Measurements from ENCODE around the gene MAP3K7.

Gene MAP3K7

GRCh38 chr6:90541221-90541620 lies 45.7 kb downstream of the MAP3K7 start:
- Histone ChIP-seq H3K79me2 (ENCODE audit: insufficient read depth, low read length) (no peaks in the 10 kb centered on the region), H3K4me3 (ENCODE audit: low read length, poor library complexity, severe bottlenecking) (no peak overlapping the region), H3K9me2 (replicated peaks; ENCODE audit: low read depth, low read length) (no peaks in the 10 kb centered on the region), H2AFZ (ENCODE audit: low read length) (no peak overlapping the region), H3K36me3 (ENCODE audit: insufficient read depth, low read length) (peaks cover 30% of the 10 kb centered on the region; the same call in 1 of the 2 replicates), H3K4me2 (ENCODE audit: low read depth, low read length, poor library complexity, severe bottlenecking) (no peak overlapping the region), H3K4me1 (ENCODE audit: insufficient read depth, low read length, poor library complexity, severe bottlenecking) (no peaks in the 10 kb centered on the region), H3K27me3 (ENCODE audit: insufficient read depth, low read length, poor library complexity, severe bottlenecking) (no peaks in the 10 kb centered on the region), H4K20me1 (ENCODE audit: insufficient read depth, low read length, poor library complexity, severe bottlenecking) (no peaks in the 10 kb centered on the region), H3F3A (ENCODE audit: low read depth) (no peaks in the 10 kb centered on the region), H3K9ac (ENCODE audit: low read depth, low read length, poor library complexity, severe bottlenecking) (no peak overlapping the region), H3K9me3 (ENCODE audit: insufficient read depth, low read depth, low read length) (no peaks in the 10 kb centered on the region)
- TF ChIP-seq EZH2phosphoT487 (IDR thresholded peaks at IDR 0.05; ENCODE audit: borderline replicate concordance) (no peak), CTCF (conservative IDR thresholded peaks at IDR 0.05; ENCODE audit: low read length) (no peak)

DNA sequence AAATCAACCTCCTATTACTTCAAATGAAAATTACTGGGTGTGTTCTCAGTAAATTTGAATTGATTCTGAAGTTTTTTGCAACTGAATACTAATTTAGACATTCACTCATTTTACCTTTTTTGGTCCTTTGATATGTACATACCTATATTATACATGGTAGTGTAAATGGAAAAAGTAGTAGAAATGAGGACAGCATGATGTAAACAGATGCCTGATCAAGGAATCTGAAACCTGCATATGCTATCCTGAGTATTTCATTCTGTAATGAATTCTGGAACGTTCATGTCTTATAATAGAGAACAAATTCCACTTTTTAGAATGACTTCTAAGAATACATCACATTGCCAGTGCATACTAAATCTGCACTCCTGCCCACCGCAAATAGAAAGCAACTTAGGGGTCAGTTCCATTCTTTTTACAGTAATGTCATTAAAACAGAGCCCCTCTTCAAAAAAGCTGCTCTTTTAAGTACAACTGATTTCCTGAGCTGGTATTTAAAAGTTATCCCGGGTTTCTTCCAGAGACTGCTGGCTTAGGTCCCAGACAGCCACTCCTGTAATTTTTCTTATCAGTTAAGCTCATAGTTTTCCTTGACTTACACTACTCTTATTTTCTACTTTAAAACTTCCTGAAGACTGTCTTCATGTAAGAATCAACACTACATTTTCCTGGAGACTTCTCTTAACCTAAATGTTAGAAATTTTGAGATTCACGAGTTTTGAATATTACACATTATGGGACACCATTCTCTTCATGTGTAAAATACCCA lies 48.4 kb downstream of the MAP3K7 start:
- no peak overlapping the region for H3K4me3 ChIP-seq (ENCODE audit: low read length, poor library complexity, severe bottlenecking)
- no peaks in the 10 kb centered on the region for H3K9me2 ChIP-seq (replicated peaks; ENCODE audit: low read depth, low read length)
- H3K4me2 ChIP-seq (ENCODE audit: low read depth, low read length, poor library complexity, severe bottlenecking), result no peak overlapping the region
- H3F3A ChIP-seq (ENCODE audit: low read depth), result no peaks in the 10 kb centered on the region
- H3K36me3 ChIP-seq (ENCODE audit: insufficient read depth, low read length), result peaks cover 10% of the 10 kb centered on the region; the same call in 1 of the 2 replicates
- H3K9ac ChIP-seq (ENCODE audit: low read depth, low read length, poor library complexity, severe bottlenecking), result no peak overlapping the region
- no peaks in the 10 kb centered on the region for H3K27me3 ChIP-seq (ENCODE audit: insufficient read depth, low read length, poor library complexity, severe bottlenecking)
- H3K9me3 ChIP-seq (ENCODE audit: insufficient read depth, low read depth, low read length), result no peaks in the 10 kb centered on the region
- TF ChIP-seq CTCF (conservative IDR thresholded peaks at IDR 0.05; ENCODE audit: low read length), result no peak
- TF ChIP-seq EZH2phosphoT487 (IDR thresholded peaks at IDR 0.05; ENCODE audit: borderline replicate concordance), result no peak
- H4K20me1 ChIP-seq (ENCODE audit: insufficient read depth, low read length, poor library complexity, severe bottlenecking), result no peaks in the 10 kb centered on the region
- H2AFZ ChIP-seq (ENCODE audit: low read length), result no peak overlapping the region
- no peaks in the 10 kb centered on the region for H3K4me1 ChIP-seq (ENCODE audit: insufficient read depth, low read length, poor library complexity, severe bottlenecking)
- H3K79me2 ChIP-seq (ENCODE audit: insufficient read depth, low read length), result no peaks in the 10 kb centered on the region

DNA sequence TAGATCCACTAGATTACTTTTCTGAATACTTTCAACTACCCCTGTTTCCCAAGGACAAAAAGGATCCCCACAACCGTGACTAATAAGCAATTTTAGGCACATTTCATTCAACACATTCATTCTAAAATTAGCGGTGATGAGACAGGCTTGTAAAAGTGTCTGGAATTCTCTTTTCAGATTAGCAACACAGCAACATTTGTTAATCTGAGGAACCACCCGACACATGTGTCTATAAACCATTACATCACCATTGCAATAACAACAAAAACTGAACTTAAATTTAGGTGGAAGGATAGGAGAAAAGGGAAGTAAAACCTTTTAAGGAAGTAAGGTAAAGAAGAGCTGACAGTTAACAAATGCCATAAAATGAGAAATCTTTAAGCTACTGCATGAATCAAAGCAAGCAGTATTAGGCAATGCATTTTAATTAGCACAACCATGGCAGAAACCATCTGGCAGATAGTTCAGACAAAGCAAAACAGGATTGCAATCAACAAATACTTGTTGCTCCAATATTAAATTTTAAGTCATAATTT lies 49.1 kb downstream of the MAP3K7 start:
- no peak for TF ChIP-seq EZH2phosphoT487 (IDR thresholded peaks at IDR 0.05; ENCODE audit: borderline replicate concordance)
- no peak for TF ChIP-seq CTCF (conservative IDR thresholded peaks at IDR 0.05; ENCODE audit: low read length)
- Histone ChIP-seq H3F3A (ENCODE audit: low read depth) (no peaks in the 10 kb centered on the region), H3K4me1 (ENCODE audit: insufficient read depth, low read length, poor library complexity, severe bottlenecking) (no peaks in the 10 kb centered on the region), H4K20me1 (ENCODE audit: insufficient read depth, low read length, poor library complexity, severe bottlenecking) (no peaks in the 10 kb centered on the region), H2AFZ (ENCODE audit: low read length) (no peak overlapping the region), H3K4me3 (ENCODE audit: low read length, poor library complexity, severe bottlenecking) (no peak overlapping the region), H3K9me2 (replicated peaks; ENCODE audit: low read depth, low read length) (no peaks in the 10 kb centered on the region), H3K4me2 (ENCODE audit: low read depth, low read length, poor library complexity, severe bottlenecking) (no peak overlapping the region), H3K79me2 (ENCODE audit: insufficient read depth, low read length) (no peaks in the 10 kb centered on the region), H3K9me3 (ENCODE audit: insufficient read depth, low read depth, low read length) (no peaks in the 10 kb centered on the region), H3K9ac (ENCODE audit: low read depth, low read length, poor library complexity, severe bottlenecking) (no peak overlapping the region), H3K27me3 (ENCODE audit: insufficient read depth, low read length, poor library complexity, severe bottlenecking) (no peaks in the 10 kb centered on the region), H3K36me3 (ENCODE audit: insufficient read depth, low read length) (peaks cover 6% of the 10 kb centered on the region; the same call in 1 of the 2 replicates)
